Inflammatory macrophage treated with lipopolysaccharide for 1 hour (primary cell): ENCODE results near the gene BCAP31.
"Not testable (repeated sequence)": the region's sequence is repeated elsewhere in the genome, so short reads cannot be mapped to it uniquely, and the experiment has no call there.

Experiments
- DNase-seq, 2 donors: peaks; one replicate each; pipeline ENCODE4 v3.0.0-alpha.2; 2020 to 2022

BCAP31 gene

DNA sequence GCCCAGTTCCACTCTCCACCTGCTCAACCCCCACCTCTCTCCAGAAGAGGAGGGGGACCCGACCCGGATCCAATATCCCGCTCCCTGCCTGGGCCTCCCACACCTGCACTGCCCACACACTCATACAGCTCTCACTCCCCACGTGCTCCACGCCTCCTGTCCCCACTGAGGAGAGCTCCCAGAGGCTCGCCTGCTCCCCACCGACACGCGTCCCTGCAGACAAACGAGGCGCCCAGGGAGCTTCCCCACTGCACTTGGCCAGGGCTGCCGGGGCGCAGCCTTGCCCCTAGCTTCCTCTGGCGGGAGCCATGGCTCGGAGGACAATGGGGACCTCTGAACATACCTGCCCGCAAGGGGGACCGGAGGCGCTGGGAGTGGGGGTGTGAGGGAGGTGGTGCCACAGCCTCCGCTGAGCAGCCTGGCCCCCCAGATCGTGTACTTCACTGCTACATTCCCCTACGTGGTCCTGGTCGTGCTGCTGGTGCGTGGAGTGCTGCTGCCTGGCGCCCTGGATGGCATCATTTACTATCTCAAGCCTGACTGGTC lies 31.5 kb downstream of the BCAP31 start:
- DNase-seq: no peak

DNA sequence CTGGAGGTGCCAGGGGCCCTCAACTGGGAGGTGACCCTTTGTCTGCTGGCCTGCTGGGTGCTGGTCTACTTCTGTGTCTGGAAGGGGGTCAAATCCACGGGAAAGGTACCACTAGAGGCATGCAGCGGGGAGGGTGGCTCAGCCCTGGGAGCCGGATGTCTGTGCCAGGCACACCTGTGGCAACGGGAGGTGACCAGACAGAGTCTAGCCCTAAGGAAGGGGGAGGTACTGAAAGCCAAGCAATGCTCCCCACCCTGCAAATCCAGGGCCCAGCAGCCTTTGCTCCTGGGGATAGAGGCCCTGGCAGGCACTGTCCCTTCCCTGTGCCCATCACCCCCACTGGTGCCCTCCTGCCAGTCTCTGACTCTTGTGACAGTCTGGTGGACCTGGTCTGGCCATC lies 32.2 kb downstream of the BCAP31 start:
- DNase-seq: no peak

DNA sequence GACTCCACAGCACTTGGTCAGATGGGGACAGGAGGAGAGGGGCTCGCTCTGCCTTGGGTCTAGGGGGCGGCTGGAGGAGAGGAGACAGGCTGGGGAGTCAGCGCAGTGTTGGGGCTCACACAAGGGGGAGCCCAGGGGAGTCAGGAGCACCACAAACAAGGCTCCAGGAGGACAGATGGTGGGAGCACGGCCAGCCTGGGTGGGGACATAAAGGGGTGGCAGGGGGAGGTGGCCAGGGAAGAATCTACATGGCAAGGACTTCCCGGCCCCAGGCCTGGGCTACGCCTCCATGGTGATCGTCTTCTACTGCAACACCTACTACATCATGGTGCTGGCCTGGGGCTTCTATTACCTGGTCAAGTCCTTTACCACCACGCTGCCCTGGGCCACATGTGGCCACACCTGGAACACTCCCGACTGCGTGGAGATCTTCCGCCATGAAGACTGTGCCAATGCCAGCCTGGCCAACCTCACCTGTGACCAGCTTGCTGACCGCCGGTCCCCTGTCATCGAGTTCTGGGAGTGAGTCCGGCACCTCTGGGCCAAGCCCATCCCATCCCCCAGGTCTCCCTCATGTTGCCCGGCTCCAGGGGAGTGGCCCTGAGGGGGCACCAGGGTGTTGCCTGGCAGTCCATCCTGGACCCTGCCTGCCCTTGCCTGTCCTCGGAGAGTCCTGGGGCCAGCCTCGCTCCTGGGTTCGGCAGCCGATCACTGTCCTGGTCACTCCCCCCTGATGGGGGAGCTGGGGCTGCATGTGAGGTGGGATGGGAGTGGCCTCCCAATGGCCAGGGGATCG lies 33.0 kb downstream of the BCAP31 start:
- DNase-seq: not testable (repeated sequence)

DNA sequence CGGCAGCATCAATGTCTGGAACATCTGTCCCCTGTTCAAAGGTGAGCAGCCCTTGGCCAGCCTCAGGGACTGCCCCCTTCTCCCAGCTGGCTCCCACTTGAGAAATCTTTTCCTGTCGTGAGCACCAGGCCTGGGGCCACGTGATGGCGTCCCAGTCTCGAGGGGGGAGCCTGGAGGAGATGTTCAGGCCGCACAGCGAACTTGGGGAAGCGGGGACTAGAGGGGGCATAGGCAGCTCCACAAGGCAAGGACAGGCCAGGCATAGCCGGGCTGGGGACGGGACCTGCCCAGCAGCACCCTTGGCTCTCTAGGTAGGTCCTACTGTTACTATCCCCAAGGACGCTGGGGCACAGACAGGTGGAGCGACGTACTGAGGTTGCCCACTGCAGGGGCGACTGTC lies 33.7 kb downstream of the BCAP31 start:
- DNase-seq: no peak

DNA sequence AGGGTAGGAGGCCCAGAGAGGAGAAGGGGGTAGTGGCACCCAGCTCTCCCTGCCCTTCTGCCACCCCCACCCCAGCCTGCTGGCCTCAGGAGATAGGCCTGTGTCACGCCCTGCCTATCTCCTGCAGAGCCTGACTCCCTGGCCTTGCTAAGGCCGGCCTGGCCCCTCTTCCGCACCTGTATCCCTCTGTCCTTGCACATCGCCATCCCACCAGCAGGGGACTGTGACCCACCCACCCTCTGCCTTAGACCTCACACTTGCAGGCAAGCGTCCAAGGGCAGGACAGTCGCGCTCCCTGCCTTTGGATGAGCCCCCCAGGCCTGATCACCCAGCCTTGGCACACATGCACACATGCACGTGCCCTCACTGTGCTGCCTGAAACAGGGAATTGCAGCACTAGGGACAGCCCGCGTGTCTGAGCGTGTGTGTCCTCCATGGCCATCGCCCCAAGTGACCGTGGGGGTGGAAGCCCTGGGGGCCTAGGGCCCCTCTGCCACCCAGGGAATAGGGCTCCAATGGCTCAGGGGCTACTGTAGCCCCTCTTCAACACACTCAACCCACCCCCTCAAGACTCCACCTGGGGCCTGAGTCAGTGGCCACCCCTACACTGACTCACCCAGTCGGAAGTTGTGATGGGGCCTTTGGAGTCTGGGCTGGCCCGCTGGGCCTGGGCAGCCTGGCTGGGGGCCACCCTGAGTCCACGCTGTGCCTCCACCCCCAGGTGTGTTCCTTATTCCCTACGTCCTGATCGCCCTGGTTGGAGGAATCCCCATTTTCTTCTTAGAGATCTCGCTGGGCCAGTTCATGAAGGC lies 34.3 kb downstream of the BCAP31 start:
- DNase-seq: no peak

DNA sequence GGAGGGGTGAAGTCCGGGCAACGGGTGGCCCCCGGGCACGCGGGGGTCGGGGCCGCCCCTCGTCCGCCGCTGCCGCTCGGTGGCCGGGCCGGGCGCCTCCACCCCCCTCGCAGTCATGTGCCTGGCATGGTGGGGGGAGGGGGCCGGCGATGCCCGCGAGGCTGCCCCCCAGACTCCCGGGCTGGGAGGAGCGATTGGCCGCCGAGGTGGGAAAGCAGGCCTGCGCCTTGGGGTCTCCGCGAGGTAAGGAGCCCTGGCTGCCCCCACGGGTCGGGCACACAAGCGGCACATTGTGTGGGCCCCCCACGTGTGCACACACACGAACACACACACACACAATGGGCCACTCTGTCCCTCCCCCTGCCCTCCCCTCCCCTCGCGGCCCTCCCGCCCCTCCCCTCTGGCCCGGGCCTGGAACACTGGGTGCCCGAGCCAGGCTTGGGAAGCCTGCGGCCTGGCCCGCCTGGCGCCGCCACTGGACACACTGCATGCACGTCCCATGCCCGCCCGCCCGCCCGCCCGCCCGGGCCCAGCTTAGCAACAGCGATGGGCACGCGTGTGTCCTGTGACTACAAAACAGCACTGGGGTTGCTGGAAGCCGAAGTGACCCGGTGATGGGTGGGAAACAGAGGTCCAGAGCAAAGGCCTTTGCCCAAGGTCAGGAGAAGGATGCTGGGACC lies 35.1 kb downstream of the BCAP31 start:
- no peak for DNase-seq

DNA sequence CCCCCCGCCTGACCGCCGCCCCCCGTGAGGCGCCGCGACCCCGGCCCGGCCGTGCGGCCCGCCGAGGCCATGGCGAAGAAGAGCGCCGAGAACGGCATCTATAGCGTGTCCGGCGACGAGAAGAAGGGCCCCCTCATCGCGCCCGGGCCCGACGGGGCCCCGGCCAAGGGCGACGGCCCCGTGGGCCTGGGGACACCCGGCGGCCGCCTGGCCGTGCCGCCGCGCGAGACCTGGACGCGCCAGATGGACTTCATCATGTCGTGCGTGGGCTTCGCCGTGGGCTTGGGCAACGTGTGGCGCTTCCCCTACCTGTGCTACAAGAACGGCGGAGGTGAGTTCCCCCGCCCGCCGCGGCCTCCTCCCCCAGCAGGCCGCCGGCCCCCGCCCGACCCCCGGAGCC lies 35.7 kb downstream of the BCAP31 start:
- no peak for DNase-seq

DNA sequence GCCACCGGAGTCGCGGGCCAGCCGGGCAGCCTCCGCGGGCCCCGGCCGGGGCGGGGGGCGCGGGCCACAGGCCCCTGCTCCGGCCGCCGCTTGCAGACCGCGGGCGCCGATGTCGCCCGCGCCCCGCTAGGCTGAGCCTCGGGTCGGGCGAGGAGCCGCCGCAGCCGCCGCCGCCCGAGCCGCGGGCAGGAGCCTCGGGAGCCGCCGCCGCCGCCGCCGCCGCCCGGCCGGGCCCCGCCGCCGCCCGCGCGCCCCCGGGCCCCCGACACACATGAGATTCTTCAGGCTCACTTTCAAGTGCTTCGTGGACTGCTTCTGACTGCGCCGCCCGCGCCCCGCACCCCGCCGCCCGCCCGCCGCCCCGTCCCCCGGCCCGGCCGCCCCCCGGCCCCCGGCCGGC lies 36.1 kb downstream of the BCAP31 start:
- DNase-seq: no peak

DNA sequence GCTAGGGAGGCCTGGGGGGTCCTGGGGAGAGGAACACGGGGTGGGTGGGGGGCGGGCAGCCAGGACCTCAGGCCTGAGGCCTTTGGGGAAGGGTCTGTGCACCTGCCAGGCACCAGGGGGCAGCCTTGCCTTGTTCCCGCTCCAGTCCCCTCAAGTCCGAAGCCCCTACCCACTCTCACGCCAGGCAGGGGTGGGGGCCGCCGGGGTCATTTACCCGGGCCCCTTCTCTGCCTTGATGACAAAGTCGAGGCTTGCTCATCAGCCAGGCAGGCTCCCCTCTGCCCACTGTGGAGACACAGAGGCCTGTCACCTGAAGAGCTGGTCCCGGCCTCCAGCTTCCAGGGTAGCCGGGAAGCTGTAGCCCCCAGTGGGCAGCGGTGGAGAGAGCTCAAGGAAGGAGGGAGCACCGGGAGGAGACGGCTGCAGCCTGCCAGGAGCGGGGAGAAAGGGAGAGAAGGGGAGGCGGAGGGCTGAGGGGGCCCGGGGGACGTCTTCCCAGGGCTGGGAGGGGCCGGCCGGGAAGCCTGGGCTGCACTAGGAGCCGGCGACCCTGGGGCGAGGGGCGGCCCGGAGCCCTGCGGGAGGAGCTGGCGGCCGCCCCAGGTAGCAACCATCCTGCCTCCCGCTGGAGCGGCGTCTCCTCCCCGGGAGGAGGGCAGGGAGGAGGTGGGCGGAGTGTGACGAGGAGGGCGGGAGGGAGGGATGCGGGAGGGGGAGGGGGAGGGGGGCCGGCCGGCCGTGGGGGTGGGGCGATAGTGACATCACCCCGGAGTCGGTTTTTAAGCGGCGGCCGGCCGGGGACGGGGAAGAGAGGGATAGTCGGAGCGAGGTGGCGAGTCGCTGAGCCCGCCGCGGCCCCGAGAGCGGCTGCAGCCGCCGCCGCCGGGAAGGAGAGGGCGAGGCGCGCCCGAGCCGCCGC lies 36.8 kb downstream of the BCAP31 start, which contains the start of gene SLC6A8:
Gene SLC6A8 (plus strand): TSS at position 806 of the 919 bp plus-strand sequence. CDS start 649 bp downstream, outside the sequence.
- peak; percentile 10 to 28 for DNase-seq

DNA sequence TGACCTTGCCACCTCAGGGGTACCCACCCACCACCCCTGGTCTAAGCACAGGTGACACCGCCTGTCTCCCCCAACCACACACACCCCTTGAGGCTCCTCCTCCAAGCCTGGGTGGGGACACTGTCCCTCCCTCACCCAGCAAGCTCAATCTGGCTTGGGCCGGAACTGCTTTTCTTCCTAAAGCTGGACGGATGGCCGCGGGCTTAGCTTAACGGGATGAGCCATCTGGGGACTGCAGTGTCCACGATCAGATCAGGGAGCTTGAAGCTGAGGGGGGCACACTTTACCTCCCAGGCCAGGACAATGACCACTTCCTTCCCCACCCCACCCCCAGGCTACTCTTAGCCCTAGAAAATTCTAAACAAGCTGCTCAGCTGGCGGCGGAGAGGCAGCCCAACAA lies 37.5 kb downstream of the BCAP31 start:
- no peak for DNase-seq

DNA sequence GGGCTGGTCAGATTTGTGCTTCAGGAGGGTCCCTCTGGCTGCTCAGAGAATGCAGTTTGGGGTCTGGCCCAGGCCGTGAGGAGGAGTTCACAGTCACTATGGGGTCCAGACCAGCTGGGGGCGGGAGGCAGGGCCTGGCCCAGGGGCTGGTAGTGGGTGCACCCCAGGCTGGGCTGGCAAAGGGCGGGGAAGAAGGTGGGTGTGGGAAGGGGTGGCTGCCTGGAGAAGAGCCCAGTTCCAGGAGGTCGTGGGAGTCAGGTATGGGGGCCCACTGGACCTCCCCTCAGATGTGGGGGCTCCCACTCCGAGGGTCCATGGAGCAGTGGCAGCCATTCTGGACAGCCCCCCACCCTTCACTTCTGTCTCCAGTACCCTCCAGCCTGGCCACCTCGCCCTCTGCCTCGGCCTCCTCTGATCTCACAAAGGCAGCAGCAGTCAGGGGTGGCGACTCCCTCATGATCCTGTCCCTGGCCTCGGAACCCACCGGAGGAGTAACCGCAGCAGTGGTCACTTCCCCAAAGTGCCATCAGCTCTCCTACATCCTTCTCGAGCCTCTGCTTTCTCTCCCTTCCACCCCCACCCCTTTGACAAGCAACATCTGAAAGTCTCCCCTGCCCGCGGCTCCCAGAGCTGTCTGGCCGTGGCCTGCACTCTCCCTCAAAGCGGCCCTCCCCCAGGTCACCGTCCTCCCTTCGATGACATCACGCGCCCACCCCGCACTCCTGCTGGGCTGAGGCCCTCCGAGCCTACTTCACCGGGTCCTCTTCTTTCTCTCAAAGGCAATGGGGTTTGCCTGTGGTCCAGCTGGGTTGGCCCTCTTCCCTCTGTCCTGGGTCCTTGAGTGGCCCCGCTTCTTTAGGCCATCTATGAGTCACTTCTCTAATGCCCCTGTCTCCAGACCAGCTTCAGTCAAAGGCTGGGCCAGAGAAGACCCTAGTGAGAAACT lies 38.2 kb downstream of the BCAP31 start:
- DNase-seq: peak; percentile 2 to 21

DNA sequence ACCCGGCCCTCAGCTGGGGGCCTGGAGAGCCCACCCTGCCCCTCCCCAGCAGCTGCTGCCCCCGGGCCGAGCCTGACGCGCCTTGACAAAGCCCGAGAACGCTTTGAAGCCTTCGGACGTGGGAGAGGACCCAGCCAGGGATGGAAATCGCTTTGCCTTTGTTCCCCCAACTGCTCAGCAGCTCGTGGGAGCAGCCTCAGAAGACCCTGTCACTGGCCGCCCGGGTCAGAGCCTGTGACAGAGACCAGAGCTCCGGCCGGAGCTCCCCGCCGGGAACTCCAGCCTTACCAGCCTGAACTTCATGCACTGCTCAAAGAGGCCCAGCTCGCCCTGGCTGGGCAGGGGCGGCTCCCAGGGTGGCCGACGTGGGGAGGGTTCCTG lies 39.0 kb downstream of the BCAP31 start:
- DNase-seq: no peak

DNA sequence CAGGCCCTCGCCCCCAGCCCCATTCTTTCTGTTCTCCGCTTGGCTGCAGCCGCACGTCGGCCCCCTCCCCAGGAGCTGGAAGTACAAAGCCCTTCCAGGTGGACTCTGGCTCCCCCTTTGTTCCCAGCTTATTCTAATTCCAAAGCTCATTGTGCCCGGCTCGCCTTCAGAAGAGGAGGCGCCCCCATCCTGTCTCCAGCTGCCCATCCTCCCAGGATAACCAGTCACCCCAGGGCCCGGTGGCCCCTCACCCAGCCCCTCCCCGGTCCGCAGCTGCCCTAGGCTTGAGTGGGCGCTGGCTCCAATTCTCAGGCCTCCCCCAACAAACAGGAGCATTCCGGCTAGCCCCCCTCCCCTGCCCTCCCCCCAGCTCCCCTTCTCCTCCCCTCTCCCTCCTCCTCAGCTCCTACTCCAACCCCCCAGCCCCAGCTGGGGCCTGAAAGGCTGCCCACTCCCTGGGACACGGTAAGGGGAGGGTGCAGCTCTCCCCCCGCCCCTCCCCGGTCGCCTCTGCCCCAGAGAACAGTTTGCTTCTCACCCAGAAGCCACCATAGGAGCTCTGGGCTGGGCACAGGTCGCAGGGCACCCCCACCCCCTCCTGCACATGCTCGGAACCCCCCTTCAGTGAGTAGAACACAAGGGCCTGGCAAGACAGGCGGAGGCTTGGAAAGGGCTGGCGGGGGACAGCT lies 39.6 kb downstream of the BCAP31 start:
- DNase-seq: no peak

DNA sequence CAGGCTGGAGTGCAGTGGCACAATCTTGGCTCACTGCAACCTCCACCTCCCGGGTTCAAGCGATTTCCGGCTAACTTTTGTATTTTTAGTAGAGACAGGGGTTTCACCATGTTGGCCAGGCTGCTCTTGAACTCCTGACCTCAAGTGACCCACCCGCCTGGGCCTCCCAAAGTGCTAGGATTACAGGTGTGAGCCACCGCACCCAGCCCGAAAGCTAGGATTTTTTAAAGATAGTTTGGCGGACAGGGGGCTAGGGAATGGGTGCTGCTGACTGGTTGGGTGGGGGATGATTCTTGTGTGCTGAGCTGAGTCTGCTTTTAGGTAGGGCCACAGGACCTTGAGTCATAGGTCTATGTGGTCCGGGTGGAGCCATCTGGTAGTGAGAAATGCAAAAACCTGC lies 40.7 kb downstream of the BCAP31 start:
- not testable (repeated sequence) for DNase-seq

DNA sequence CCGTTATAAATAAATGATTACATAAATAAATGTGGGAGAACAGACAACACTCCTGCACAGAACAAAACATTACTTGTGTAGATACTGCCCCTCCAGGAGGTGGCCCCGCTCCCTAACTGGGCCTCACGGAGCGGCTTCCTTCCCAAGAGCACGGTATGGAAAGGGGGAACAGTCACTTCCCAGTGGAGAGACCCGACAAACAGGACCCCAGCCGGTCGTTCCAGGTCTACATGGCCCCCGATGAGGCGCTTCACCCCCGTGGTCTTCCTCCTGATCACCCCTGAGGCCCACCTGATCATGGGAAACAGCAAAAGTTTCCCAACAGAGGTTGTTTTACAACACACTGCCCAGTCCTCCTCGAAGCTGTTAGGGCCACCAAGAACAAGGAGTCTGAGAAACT lies 43.0 kb downstream of the BCAP31 start:
- no peak for DNase-seq

DNA sequence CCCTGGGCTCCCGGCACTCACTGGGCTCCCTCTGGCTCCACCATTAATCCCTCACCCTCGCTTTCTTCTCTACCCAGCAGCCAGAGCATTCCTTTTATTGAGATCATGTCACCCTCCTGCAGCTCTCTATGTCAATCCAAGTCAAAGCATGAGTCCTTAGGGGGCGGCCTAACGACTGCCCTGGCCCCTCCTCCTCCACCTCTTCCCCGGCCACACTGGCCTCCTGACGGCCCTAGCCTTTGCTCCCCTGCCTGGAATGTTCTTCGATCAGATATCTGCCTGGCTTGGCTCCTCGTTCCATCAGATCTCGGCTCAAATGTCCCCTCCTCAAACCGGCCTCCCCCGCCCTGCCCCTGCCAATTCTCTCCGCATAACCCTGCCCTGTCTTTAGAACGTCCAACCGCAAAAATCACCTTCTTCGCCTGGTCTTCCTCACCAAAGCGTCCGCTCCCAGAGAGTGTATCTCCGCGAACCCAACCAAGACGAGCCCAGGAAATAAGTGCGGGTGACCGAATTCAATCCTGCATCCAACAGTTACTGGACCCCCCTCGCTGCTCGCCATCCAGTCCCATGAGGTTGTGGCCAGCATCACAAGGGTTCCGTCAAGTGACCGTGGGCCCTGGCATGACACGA lies 49.9 kb downstream of the BCAP31 start:
- no peak for DNase-seq

DNA sequence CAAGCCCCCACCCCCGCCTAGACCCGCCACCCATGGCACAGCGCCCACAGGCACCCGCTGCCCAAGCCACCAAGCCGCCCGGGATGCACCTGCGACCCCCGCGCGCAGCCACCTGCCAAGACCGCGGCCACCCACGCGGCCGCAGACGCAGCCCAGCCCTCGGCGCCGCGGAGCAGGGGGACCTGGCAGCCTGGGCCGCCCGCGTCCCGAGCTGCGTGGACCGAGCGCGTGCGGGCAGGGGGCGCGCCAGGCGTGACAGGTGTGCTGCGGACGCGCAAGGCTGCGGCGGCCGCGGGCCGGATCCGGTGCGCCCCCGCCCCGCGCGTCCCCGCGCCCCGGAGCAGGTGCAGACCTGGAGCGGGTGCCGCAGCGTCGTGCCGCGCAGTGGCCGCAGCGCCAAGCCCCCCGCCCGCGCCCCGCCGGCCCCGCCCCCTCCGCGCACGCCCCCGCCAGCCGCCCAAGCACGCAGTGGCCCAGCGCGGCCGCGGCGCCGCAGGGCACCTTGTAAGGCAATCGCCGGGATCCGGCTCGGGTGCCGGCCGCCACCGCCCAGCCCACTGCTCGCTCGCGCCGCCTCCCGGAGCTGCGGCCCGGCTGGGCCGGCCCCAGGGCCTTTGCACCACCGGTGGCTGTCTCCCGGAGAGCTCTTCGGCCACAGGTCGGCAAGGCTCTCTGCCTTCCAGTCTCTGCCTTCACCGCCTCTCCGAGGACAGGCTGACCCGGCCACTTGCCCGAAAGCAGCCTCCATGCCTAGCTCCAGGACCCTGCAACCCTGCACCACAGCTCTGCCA lies 50.6 kb downstream of the BCAP31 start, which contains the start of gene PNCK:
Gene PNCK (minus strand): TSS at position 386 of the 791 bp plus-strand sequence. CDS start 737 bp downstream, outside the sequence.
- no peak for DNase-seq

DNA sequence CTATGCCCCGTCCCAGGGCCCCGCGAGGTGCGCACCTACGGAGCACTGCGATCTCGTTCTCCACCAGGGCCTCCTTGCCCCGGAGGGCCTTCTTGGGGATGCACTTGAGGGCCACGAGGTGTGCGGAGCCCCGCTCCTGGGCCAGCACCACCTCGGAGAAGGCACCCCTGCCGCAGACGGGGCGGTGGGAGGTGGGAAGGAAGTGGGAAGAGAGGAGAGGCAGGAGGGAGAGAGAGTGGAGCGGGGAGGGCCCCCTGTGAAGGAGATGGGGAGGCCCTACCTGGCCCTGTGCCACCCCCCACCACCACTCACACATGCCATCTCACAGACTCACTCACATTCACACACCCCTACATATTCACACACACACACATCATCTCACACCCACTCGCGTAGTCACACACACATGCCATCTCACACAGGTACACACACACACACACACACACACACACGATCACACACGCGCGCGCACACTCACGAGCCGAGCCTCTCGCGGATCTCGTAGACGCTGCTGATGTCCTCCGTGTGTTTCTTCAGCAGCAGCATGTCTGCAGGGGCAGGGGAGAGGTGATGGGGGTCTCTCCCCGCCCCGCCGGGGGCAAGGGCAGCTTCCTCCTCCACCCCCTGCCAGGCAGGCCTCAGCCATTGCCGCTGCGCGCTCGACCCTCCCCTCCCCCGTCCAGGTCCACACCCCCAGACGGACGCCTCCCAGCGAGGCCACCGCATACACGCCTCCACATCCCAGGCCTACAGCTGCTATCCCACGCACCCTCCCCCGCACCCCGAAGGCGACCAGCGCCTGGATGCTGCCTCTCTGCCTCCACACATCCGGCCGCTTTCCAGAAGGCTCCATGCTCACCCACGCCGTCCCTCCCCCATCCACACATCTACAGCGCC lies 51.4 kb downstream of the BCAP31 start:
- no peak for DNase-seq
